ENCODE data around the gene RAB4A.

DNA sequence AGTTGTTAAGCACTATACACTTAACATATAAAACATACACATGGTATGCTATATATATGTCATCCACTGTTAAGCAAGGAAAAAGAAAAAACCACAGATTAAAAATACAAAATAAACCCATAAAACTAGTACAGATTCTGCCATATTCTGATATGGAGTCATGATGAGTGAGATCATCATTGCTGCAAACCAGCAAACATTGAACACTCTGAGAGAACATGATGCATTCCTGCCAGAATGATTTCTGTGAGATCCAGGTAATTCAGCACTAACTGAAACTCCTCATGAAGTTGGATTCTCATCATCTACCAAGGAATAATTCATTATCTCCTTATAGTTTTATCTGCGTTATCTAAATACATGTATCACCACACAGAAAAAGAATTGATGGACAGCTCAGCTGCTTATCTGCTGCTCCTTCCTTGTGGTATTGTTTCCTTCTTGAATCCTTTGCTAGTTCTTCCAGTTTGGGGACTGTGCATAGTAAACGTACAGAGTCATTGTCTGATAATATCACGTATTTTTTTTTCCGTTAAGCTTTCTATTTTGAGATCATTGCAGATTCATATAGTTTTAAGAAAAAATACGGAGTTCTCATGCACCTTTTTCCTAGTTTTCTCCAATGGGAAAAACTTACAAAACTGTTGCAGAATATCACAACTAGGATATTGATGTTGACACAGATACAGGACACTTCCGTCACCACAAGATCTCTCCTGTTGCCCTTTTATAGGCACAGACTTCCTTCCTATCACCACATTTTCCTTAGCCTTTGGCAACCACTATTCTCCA is 9.3 kb downstream of the RAB4A start:
- TF ChIP-seq EZH2 (IDR thresholded peaks at IDR 0.05; ENCODE audit: low read length, missing control alignments), result no peak
- TF ChIP-seq, protein P1, sequence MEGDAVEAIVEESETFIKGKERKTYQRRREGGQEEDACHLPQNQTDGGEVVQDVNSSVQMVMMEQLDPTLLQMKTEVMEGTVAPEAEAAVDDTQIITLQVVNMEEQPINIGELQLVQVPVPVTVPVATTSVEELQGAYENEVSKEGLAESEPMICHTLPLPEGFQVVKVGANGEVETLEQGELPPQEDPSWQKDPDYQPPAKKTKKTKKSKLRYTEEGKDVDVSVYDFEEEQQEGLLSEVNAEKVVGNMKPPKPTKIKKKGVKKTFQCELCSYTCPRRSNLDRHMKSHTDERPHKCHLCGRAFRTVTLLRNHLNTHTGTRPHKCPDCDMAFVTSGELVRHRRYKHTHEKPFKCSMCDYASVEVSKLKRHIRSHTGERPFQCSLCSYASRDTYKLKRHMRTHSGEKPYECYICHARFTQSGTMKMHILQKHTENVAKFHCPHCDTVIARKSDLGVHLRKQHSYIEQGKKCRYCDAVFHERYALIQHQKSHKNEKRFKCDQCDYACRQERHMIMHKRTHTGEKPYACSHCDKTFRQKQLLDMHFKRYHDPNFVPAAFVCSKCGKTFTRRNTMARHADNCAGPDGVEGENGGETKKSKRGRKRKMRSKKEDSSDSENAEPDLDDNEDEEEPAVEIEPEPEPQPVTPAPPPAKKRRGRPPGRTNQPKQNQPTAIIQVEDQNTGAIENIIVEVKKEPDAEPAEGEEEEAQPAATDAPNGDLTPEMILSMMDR (conservative IDR thresholded peaks at IDR 0.05 in 1 of 2, IDR thresholded peaks at IDR 0.05 in 1 of 2; ENCODE audit: low read depth in 1 of 2, low read length in 2 of 2), result no peak

Data from fibroblast of lung (primary cell).